ENCODE measurements around the gene SGSM2. TPM values are rescaled to one million over a fixed set of nuclear protein-coding genes. Genes with fewer than 3 reads are reported as not detected.

The SGSM2 gene
- total and polyA plus RNA-seq, 2 of the 13 experiments (the other 11 are each of a cell fraction or from before 2014, with no cell fraction given): 30.4 to 51.3 TPM

DNA sequence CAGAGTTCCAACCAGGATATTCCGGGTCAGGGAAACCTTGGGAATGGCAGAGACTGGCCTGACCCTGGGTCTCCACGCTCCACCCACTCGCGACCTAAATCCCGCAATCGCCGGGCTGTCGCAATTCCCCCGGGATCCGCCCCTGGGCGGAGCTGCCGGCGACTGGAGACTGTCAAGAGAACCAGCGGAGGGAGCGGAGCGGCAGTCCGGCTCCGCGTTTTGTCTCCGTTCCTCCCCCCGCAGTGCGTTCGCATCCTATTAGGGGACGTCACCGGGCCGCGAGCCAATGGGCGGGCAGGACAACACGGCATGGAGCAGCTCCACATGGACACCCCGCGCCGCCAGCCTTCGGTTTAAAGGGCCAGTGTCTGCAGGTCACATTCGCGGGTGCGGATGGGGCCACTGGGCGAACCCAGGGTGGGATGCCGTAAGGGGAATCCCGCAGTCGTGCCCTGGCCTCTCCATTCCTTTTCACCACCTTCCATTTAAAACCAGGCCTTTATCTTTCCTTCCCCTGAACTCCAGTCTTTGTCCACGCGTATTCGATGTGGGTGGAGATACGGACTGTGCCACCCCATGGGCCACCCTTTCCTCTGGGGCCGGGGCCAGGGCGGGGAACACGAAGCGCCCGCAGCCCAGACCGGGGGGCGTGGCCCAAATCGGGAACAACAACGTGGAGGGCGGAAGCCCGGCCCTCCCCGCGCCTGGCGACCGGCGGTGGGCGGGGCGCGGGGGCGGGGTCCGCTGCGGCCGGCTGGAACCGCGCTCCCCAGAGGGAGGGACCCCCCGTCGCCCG lies 64.3 kb downstream of the SGSM2 start (continued):
- TF ChIP-seq, protein P1, sequence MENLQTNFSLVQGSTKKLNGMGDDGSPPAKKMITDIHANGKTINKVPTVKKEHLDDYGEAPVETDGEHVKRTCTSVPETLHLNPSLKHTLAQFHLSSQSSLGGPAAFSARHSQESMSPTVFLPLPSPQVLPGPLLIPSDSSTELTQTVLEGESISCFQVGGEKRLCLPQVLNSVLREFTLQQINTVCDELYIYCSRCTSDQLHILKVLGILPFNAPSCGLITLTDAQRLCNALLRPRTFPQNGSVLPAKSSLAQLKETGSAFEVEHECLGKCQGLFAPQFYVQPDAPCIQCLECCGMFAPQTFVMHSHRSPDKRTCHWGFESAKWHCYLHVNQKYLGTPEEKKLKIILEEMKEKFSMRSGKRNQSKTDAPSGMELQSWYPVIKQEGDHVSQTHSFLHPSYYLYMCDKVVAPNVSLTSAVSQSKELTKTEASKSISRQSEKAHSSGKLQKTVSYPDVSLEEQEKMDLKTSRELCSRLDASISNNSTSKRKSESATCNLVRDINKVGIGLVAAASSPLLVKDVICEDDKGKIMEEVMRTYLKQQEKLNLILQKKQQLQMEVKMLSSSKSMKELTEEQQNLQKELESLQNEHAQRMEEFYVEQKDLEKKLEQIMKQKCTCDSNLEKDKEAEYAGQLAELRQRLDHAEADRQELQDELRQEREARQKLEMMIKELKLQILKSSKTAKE (CRISPR knock-in tag; IDR thresholded peaks at IDR 0.05; ENCODE audit: borderline replicate concordance): no peak
- peak; percentile 87 for TF ChIP-seq BORCS8-MEF2B (CRISPR knock-in tag; IDR thresholded peaks at IDR 0.05)
- TF ChIP-seq SUZ12 (IDR thresholded peaks at IDR 0.05; ENCODE audit: low read depth, low read length): no peak
- TF ChIP-seq ZNF530 (CRISPR knock-in tag; IDR thresholded peaks at IDR 0.05; ENCODE audit: low read depth): no peak
- TF ChIP-seq, protein P2, sequence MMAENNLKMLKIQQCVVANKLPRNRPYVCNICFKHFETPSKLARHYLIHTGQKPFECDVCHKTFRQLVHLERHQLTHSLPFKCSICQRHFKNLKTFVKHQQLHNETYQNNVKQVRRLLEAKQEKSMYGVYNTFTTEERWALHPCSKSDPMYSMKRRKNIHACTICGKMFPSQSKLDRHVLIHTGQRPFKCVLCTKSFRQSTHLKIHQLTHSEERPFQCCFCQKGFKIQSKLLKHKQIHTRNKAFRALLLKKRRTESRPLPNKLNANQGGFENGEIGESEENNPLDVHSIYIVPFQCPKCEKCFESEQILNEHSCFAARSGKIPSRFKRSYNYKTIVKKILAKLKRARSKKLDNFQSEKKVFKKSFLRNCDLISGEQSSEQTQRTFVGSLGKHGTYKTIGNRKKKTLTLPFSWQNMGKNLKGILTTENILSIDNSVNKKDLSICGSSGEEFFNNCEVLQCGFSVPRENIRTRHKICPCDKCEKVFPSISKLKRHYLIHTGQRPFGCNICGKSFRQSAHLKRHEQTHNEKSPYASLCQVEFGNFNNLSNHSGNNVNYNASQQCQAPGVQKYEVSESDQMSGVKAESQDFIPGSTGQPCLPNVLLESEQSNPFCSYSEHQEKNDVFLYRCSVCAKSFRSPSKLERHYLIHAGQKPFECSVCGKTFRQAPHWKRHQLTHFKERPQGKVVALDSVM (CRISPR knock-in tag; IDR thresholded peaks at IDR 0.05): no peak
- 0 out of 2 replicates have a peak, but pooled peaks have one; percentile 20 for TF ChIP-seq ZNF136 (CRISPR knock-in tag; IDR thresholded peaks at IDR 0.05; ENCODE audit: low read depth)
- peak; percentile 97 for TF ChIP-seq FOXK1 (CRISPR knock-in tag; IDR thresholded peaks at IDR 0.05; ENCODE audit: borderline replicate concordance, low read depth)
- TF ChIP-seq KLF12 (CRISPR knock-in tag; IDR thresholded peaks at IDR 0.05; ENCODE audit: borderline replicate concordance): 0 out of 2 replicates have a peak, but pooled peaks have one; percentile 54
- TF ChIP-seq MTF1 (CRISPR knock-in tag; IDR thresholded peaks at IDR 0.05): no peak
- TF ChIP-seq ZNF280D (CRISPR knock-in tag; IDR thresholded peaks at IDR 0.05): no peak
- no peak for TF ChIP-seq MED13 (CRISPR knock-in tag; IDR thresholded peaks at IDR 0.05)
- TF ChIP-seq ZFP36L2 (CRISPR knock-in tag; IDR thresholded peaks at IDR 0.05): no peak
- no peak for TF ChIP-seq ZNF260 (CRISPR knock-in tag; IDR thresholded peaks at IDR 0.05; ENCODE audit: borderline replicate concordance, low read depth)
- TF ChIP-seq ATAD3A (CRISPR knock-in tag; IDR thresholded peaks at IDR 0.05): no peak
- no peak for TF ChIP-seq ZKSCAN5 (CRISPR knock-in tag; IDR thresholded peaks at IDR 0.05)
- TF ChIP-seq GTF3A (CRISPR knock-in tag; conservative IDR thresholded peaks at IDR 0.05): no peak
- no peak for TF ChIP-seq ZNF569 (CRISPR knock-in tag; IDR thresholded peaks at IDR 0.05; ENCODE audit: borderline replicate concordance)
- TF ChIP-seq USF2 (IDR thresholded peaks at IDR 0.05; ENCODE audit: low read depth, low read length): no peak
- TF ChIP-seq USF2 (CRISPR knock-in tag; IDR thresholded peaks at IDR 0.05; ENCODE audit: borderline replicate concordance): peak; percentile 60

Data from HepG2 (cell line).